GM18873 (cell line): Measurements from ENCODE around the gene PTPRM.

Experiments used
- ATAC-seq: cut with Tn5 transposase; IDR thresholded peaks from one replicate; pipeline ENCODE4 v1.9.1; 2021; ENCODE audit warnings: mild to moderate bottlenecking, moderate library complexity, moderate number of reproducible peaks; ENCODE audit not compliant: unreplicated experiment, low FRiP score

The PTPRM gene

GRCh38 chr18:7663366-7664312, 96.5 kb downstream of the PTPRM start:
- no peak for ATAC-seq

- ATAC-seq, result no peak
Measured at GRCh38 chr18:7666195-7666776, 99.2 kb downstream of the PTPRM start.

DNA sequence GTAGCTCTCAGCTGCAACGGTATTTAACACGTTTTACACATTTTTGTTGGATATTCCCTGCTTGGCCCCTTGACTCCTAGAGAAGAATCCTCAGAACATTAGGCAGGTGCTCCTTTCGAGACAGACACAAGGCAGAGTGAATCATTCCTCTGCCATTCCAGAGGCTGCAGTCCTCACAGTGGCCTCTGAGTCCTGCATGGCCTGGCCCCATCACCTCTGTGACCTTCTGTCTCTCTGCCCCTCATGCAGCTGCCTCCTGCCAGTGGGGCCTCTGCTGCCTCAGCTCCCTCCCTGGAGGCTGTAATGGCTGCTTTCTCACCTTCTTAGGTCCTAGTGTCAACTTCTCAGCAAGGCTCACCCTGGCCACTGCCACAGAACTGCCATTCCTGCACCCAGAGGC, 101.3 kb downstream of the PTPRM start:
- ATAC-seq, result no peak

DNA sequence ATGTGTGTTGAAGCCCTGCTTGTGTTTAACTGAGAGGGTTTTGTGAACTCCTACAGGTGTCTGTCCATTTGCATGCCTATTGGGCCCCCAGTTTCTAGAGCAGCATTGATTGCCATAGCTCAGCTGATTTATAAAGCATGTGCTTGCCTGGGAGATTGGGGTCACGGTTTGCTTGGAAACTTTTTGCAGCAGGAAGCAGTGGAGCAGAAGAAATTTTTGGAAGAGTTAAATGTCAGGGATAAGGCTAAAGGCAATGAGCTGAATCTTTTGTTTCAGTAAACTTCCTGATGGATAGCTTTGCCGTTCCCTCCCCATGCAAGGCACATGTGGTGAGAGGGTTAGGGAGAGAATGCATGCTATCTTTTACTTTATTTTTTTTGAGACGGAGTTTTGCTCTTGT, 102.2 kb downstream of the PTPRM start:
- no peak for ATAC-seq

- ATAC-seq, result no peak
Measured at GRCh38 chr18:7671105-7671504, 104.0 kb downstream of the PTPRM start.

DNA sequence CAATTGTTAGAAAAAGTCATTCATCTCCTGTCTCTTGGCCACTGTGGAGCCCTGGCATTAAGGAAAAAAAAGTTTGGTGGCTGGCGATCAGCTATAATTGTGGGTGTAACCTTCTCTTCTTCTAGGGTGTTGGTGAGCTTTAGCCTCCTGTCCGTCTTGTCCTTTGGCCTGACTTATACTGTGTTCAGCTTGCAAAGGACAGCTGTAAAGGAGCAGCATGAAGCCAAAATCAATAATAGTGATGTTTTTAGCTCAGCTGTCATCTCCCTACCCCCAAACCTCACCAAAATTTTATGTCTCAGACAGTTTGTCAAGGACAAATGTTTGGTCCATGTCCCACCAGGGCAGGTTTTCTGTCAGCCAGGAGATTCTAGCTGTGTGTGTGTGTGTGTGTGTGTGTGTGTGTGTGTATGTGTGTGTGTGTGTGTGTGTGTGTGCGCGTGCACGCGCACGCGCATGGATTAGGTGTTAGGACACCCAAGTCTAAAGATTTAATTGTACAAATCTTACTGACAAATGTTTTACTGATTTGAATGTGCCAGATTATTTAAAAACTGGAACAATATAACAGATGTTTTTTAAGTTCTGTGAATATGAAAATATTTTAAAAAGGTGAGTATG, 109.2 kb downstream of the PTPRM start:
- no peak for ATAC-seq

DNA sequence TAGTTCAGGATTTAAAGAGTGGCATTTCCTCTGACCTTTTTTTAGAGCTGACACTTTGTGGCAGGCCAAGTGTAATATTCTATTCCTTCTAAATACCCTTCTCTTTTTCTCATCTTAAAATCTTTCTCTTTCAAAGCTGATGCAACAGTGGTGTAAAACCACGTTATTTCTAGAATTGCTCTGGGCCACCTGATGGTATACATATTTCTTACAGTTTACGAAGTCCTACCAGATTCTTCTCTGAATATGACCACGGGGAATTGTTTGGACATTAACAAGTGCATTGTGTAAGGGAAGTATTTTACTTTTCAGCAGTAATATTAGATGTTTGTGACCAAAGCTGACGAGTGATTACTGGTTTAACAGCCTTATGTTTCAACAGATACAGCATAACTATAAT, 109.9 kb downstream of the PTPRM start:
- ATAC-seq, result no peak

GRCh38 chr18:7677424-7677823, 110.3 kb downstream of the PTPRM start:
- ATAC-seq, result no peak

- ATAC-seq, result no peak
Measured at GRCh38 chr18:7678389-7678788, 111.3 kb downstream of the PTPRM start.

- ATAC-seq, result no peak
Measured at GRCh38 chr18:7678801-7679200, 111.7 kb downstream of the PTPRM start.

- no peak for ATAC-seq
Measured at GRCh38 chr18:7681298-7681697, 114.2 kb downstream of the PTPRM start.

GRCh38 chr18:7682321-7682720, 115.2 kb downstream of the PTPRM start:
- no peak for ATAC-seq

DNA sequence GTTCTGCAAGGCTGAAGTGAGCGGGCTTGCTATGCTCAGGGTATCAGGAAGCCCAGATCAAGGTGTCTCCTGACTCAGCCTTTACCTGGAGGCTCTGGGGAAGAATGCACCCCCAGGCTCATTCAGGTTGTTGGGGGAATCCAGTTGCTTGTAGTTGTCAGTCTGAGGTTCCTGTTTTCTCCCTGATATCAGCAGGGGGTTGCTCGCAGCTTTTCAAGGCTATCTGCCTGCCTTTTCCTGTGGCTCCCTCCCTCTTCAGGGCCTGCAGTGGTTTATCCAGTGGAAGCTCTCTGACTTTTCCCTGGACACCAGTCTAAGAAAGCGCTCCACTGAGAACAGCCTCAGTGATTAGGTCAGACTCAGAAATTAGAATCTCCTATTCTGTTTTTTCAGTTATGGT, 116.6 kb downstream of the PTPRM start:
- ATAC-seq, result no peak

- no peak for ATAC-seq
Measured at GRCh38 chr18:7684357-7684756, 117.2 kb downstream of the PTPRM start.

GRCh38 chr18:7684966-7685365, 117.8 kb downstream of the PTPRM start:
- ATAC-seq, result no peak

GRCh38 chr18:7686278-7686677, 119.2 kb downstream of the PTPRM start:
- ATAC-seq, result no peak

GRCh38 chr18:7688580-7688979, 121.5 kb downstream of the PTPRM start:
- no peak for ATAC-seq

GRCh38 chr18:7691206-7691605, 124.1 kb downstream of the PTPRM start:
- ATAC-seq, result no peak

GRCh38 chr18:7696780-7697179, 129.7 kb downstream of the PTPRM start:
- ATAC-seq, result no peak

GRCh38 chr18:7697306-7697705, 130.2 kb downstream of the PTPRM start:
- no peak for ATAC-seq

DNA sequence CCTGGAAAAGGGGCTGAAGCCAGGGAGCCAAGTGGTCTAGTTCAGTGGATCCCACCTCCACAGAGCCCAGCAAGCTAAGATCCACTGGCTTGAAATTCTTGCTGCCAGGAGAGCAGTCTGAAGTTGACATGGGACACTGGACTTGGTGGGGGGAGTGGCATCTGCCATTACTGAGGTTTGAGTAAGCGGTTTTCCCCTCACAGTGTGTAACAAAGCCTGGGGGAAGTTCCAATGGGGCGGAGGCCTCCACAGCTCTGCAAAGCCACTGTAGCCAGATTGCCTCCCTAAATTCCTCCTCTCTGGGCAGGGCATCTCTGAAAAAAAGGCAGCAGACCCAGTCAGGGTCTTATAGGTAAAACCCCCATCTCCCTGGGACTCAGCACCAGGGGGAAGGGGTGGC, 144.4 kb downstream of the PTPRM start:
- no peak for ATAC-seq

GRCh38 chr18:7720395-7720794, 153.3 kb downstream of the PTPRM start:
- no peak for ATAC-seq
